Measurements from ENCODE around the gene FAM177A1. TPM values are rescaled to one million over a fixed set of nuclear protein-coding genes. Genes with fewer than 3 reads are reported as not detected.

FAM177A1 gene
- total RNA-seq, 1 experiment from 2014 or later, result 46.2 TPM

DNA sequence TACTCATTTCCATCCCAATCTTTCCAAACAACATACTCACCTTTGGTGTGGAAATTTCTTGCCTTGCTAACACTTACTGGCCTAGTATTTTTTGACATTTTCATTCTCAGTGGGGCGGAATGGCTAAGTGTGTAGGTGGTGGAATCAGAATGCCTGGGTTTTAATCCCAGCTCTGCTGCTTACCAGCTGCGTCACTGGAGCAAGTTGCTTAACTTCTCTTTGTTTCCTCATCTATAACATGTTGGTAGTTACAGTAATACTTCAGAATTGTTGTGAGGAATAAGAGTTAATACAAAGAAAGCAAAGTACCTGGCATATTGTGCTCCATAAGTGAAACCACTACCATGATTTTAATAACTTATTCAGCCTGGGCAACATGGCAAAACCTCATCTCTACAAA lies 3.0 kb upstream of the FAM177A1 start:
- no peak for ATAC-seq
- Histone ChIP-seq H3K27ac (ENCODE audit: low read depth, low read length) (no peak overlapping the region), H4K20me1 (ENCODE audit: insufficient read depth) (no peaks in the 10 kb centered on the region), H3K9ac (ENCODE audit: low read length) (no peak overlapping the region), H3K4me2 (ENCODE audit: low read length) (no peak overlapping the region), H3K4me3 (replicated peaks in 1 of 2; ENCODE audit: low read depth in 1 of 2, low read length in 2 of 2) (no peak overlapping the region), H3K4me1 (ENCODE audit: control insufficient read depth in 1 of 2, insufficient read depth in 2 of 2, low read length in 2 of 2) (peaks cover 10 to 13% of the 10 kb centered on the region in 2 experiments; a peak in 3 of 4 replicates), H3K79me2 (ENCODE audit: insufficient read depth, low read length) (peaks cover 14% of the 10 kb centered on the region), H3K9me3 (ENCODE audit: control insufficient read depth in 1 of 2, insufficient read depth in 1 of 2, low read depth in 1 of 2, low read length in 2 of 2) (no peaks in the 10 kb centered on the region), H3K9me2 (ENCODE audit: insufficient read depth) (no peaks in the 10 kb centered on the region), H2AFZ (ENCODE audit: low read depth, low read length, poor library complexity, severe bottlenecking) (no peak overlapping the region), H3K36me3 (ENCODE audit: control insufficient read depth in 1 of 2, insufficient read depth in 2 of 2, low read length in 2 of 2) (no peaks in the 10 kb centered on the region), H3K27me3 (ENCODE audit: insufficient read depth, low read length) (no peaks in the 10 kb centered on the region)
- ChIA-PET CTCF (no interaction called here), RAD21 (ENCODE audit: low non-redundant PET in 1 of 2, low total read pairs in 2 of 2, uncharacterized antibody in 2 of 2, unreplicated experiment in 2 of 2) (no interaction called here), POLR2A (no interaction called here)
- TF ChIP-seq, protein P1, sequence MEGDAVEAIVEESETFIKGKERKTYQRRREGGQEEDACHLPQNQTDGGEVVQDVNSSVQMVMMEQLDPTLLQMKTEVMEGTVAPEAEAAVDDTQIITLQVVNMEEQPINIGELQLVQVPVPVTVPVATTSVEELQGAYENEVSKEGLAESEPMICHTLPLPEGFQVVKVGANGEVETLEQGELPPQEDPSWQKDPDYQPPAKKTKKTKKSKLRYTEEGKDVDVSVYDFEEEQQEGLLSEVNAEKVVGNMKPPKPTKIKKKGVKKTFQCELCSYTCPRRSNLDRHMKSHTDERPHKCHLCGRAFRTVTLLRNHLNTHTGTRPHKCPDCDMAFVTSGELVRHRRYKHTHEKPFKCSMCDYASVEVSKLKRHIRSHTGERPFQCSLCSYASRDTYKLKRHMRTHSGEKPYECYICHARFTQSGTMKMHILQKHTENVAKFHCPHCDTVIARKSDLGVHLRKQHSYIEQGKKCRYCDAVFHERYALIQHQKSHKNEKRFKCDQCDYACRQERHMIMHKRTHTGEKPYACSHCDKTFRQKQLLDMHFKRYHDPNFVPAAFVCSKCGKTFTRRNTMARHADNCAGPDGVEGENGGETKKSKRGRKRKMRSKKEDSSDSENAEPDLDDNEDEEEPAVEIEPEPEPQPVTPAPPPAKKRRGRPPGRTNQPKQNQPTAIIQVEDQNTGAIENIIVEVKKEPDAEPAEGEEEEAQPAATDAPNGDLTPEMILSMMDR (IDR thresholded peaks at IDR 0.05 in 2 of 3, conservative IDR thresholded peaks at IDR 0.05 in 1 of 3; ENCODE audit: borderline replicate concordance in 1 of 3, insufficient read depth in 1 of 3, low read depth in 2 of 3, low read length in 2 of 3), result no peak
- TF ChIP-seq CBX3 (IDR thresholded peaks at IDR 0.05; ENCODE audit: low read depth), result no peak
- TF ChIP-seq CEBPB (IDR thresholded peaks at IDR 0.05; ENCODE audit: low read depth), result no peak
- TF ChIP-seq FOSL1 (IDR thresholded peaks at IDR 0.05; ENCODE audit: low read depth), result no peak
- TF ChIP-seq ZNF274 (IDR thresholded peaks at IDR 0.05; ENCODE audit: low read depth, low read length), result no peak
- TF ChIP-seq JUND (IDR thresholded peaks at IDR 0.05), result no peak
- TF ChIP-seq POLR2AphosphoS5 (IDR thresholded peaks at IDR 0.05; ENCODE audit: low read depth, low read length), result no peak
- no peak for TF ChIP-seq SP1 (IDR thresholded peaks at IDR 0.05; ENCODE audit: low read depth)
- TF ChIP-seq EZH2phosphoT487 (IDR thresholded peaks at IDR 0.05; ENCODE audit: borderline replicate concordance), result no peak
- TF ChIP-seq, protein P2, sequence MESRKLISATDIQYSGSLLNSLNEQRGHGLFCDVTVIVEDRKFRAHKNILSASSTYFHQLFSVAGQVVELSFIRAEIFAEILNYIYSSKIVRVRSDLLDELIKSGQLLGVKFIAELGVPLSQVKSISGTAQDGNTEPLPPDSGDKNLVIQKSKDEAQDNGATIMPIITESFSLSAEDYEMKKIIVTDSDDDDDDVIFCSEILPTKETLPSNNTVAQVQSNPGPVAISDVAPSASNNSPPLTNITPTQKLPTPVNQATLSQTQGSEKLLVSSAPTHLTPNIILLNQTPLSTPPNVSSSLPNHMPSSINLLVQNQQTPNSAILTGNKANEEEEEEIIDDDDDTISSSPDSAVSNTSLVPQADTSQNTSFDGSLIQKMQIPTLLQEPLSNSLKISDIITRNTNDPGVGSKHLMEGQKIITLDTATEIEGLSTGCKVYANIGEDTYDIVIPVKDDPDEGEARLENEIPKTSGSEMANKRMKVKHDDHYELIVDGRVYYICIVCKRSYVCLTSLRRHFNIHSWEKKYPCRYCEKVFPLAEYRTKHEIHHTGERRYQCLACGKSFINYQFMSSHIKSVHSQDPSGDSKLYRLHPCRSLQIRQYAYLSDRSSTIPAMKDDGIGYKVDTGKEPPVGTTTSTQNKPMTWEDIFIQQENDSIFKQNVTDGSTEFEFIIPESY (IDR thresholded peaks at IDR 0.05; ENCODE audit: extremely low read depth, insufficient replicate concordance, low read length), result no peak
- intact Hi-C loops (cut with micrococcal nuclease), result loop anchor here (5.0 kb wide), 1 partner anchor 364 kb away; no protein-coding TSS in a partner anchor
- no TSS peak for BruUV-seq (replicated peaks)
- DNase-seq (ENCODE audit: low read depth, low spot score), result no peak
